Testis (tissue), 2 donors: ENCODE results near the gene DMPK.

ENCODE experiments used
- CTCF ChIP-seq, 3 experiments: fragments of 450-650 bp in 2 of 3; fragments of 200-600 bp in 1 of 3; sonication (generic) in 1 of 3; IDR thresholded peaks; one replicate each; pipeline ENCODE4 v1.5.1; 2016 to 2019; ENCODE audit warnings: antibody characterized with exemption in 3 of 3, mild to moderate bottlenecking in 2 of 3, moderate library complexity in 1 of 3
- POLR2A ChIP-seq: fragments of 450-650 bp; IDR thresholded peaks from one replicate; pipeline ENCODE4 v1.6.1; 2017; ENCODE audit warnings: antibody characterized with exemption, mild to moderate bottlenecking, moderate library complexity

- TF ChIP-seq CTCF (IDR thresholded peaks at IDR 0.05) (no peak), POLR2A (no peak)
Measured at GRCh38 chr19:45794627-45795026, 12.3 kb upstream of the DMPK start.
